HepG2 (cell line): Measurements from ENCODE around the gene ARID5B.

Source experiments
- JUN ChIP-seq: sonication (generic); formaldehyde crosslinking; IDR thresholded peaks from 2 replicates; pipeline ENCODE4 v1.4.0; 2020; ENCODE audit warnings: mild to moderate bottlenecking, missing genetic modification reagents
- KDM6A ChIP-seq: IDR thresholded peaks from 2 replicates; pipeline ENCODE4 v1.6.1; 2016; ENCODE audit warnings: low read depth
- MAZ ChIP-seq, 2 experiments: sonication (generic) in 1 of 2; formaldehyde crosslinking in 1 of 2; IDR thresholded peaks; 2 replicates each; pipeline versions ENCODE4 v1.5.0 to v1.6.1; 2012 to 2020; ENCODE audit warnings: low read depth in 2 of 2, mild to moderate bottlenecking in 2 of 2, borderline replicate concordance in 1 of 2, improper control_type of control experiment in 1 of 2, low read length in 1 of 2, missing genetic modification reagents in 1 of 2, moderate library complexity in 1 of 2
- NFAT5 ChIP-seq: sonication (generic); formaldehyde crosslinking; IDR thresholded peaks from 2 replicates; pipeline ENCODE4 v1.4.0; 2020; ENCODE audit warnings: missing genetic modification reagents
- POLR2A ChIP-seq, 2 experiments: IDR thresholded peaks; 2 replicates each; pipeline ENCODE4 v1.6.1; 2011; ENCODE audit warnings: low read depth in 2 of 2, low read length in 2 of 2, mild to moderate bottlenecking in 1 of 2, moderate library complexity in 1 of 2; ENCODE audit not compliant: insufficient read depth in 1 of 2
- SMAD1 ChIP-seq: sonication (generic); formaldehyde crosslinking; IDR thresholded peaks from 2 replicates; pipeline ENCODE4 v1.4.0; 2020; ENCODE audit warnings: missing genetic modification reagents, low read depth, mild to moderate bottlenecking, borderline replicate concordance
- SNRNP70 ChIP-seq: fragments of 200-400 bp; formaldehyde crosslinking; IDR thresholded peaks from 2 replicates; pipeline ENCODE4 v1.6.1; 2017; ENCODE audit warnings: mild to moderate bottlenecking, low read depth, low read length, moderate library complexity
- ZNF12 ChIP-seq: sonication (generic); formaldehyde crosslinking; IDR thresholded peaks from 2 replicates; pipeline ENCODE4 v1.5.0; 2020; ENCODE audit warnings: missing genetic modification reagents
- ZNF382 ChIP-seq: sonication (generic); formaldehyde crosslinking; IDR thresholded peaks from 2 replicates; pipeline ENCODE4 v1.5.0; 2020; ENCODE audit warnings: missing genetic modification reagents, mild to moderate bottlenecking, borderline replicate concordance
- ZNF749 ChIP-seq: sonication (generic); formaldehyde crosslinking; IDR thresholded peaks from 2 replicates; pipeline ENCODE4 v1.8.0; 2022; ENCODE audit warnings: mild to moderate bottlenecking, missing genetic modification reagents, moderate library complexity, borderline replicate concordance
- TF ChIP-seq, protein P1 (sequence below): sonication (generic); formaldehyde crosslinking; IDR thresholded peaks from 2 replicates; pipeline ENCODE4 v1.4.0; 2020; ENCODE audit warnings: missing genetic modification reagents, borderline replicate concordance
- TF ChIP-seq, protein P2 (sequence below): IDR thresholded peaks from 2 replicates; pipeline ENCODE4 v1.6.1; 2016; ENCODE audit warnings: missing compliant biosample characterization, missing genetic modification reagents, borderline replicate concordance
- TF ChIP-seq, protein P3 (sequence below): sonication (generic); formaldehyde crosslinking; IDR thresholded peaks from 2 replicates; pipeline ENCODE4 v1.4.0; 2020; ENCODE audit warnings: missing genetic modification reagents
- TF ChIP-seq, protein P4 (sequence below): sonication (generic); formaldehyde crosslinking; IDR thresholded peaks from 2 replicates; pipeline ENCODE4 v1.4.0; 2020; ENCODE audit warnings: missing genetic modification reagents

DNA sequence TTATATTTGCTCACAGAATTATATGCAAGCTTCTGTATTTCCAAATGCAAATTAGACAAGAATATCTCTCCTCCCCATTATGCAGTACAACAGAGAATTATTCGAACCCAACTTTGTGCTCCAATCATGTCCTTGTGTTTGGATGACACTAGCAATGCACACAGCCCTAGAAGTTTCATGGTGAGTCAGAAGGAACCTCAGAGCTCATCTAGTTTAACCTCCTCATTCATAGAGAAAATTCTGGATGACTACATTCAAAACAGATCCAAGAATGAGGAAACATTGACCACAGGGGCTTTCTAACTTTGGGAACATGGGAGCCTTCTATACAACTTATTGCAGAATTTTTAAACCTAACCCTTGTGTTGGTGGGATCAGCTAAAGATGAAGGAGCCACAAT lies 12.8 kb upstream of the ARID5B start:
- no peak for TF ChIP-seq SMAD1 (CRISPR knock-in tag)
- TF ChIP-seq, protein P1, sequence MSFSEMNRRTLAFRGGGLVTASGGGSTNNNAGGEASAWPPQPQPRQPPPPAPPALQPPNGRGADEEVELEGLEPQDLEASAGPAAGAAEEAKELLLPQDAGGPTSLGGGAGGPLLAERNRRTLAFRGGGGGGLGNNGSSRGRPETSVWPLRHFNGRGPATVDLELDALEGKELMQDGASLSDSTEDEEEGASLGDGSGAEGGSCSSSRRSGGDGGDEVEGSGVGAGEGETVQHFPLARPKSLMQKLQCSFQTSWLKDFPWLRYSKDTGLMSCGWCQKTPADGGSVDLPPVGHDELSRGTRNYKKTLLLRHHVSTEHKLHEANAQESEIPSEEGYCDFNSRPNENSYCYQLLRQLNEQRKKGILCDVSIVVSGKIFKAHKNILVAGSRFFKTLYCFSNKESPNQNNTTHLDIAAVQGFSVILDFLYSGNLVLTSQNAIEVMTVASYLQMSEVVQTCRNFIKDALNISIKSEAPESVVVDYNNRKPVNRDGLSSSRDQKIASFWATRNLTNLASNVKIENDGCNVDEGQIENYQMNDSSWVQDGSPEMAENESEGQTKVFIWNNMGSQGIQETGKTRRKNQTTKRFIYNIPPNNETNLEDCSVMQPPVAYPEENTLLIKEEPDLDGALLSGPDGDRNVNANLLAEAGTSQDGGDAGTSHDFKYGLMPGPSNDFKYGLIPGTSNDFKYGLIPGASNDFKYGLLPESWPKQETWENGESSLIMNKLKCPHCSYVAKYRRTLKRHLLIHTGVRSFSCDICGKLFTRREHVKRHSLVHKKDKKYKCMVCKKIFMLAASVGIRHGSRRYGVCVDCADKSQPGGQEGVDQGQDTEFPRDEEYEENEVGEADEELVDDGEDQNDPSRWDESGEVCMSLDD (CRISPR knock-in tag), result no peak
- TF ChIP-seq, protein P2, sequence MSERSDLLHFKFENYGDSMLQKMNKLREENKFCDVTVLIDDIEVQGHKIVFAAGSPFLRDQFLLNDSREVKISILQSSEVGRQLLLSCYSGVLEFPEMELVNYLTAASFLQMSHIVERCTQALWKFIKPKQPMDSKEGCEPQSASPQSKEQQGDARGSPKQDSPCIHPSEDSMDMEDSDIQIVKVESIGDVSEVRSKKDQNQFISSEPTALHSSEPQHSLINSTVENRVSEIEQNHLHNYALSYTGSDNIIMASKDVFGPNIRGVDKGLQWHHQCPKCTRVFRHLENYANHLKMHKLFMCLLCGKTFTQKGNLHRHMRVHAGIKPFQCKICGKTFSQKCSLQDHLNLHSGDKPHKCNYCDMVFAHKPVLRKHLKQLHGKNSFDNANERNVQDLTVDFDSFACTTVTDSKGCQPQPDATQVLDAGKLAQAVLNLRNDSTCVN (CRISPR knock-in tag), result no peak
- TF ChIP-seq, protein P3, sequence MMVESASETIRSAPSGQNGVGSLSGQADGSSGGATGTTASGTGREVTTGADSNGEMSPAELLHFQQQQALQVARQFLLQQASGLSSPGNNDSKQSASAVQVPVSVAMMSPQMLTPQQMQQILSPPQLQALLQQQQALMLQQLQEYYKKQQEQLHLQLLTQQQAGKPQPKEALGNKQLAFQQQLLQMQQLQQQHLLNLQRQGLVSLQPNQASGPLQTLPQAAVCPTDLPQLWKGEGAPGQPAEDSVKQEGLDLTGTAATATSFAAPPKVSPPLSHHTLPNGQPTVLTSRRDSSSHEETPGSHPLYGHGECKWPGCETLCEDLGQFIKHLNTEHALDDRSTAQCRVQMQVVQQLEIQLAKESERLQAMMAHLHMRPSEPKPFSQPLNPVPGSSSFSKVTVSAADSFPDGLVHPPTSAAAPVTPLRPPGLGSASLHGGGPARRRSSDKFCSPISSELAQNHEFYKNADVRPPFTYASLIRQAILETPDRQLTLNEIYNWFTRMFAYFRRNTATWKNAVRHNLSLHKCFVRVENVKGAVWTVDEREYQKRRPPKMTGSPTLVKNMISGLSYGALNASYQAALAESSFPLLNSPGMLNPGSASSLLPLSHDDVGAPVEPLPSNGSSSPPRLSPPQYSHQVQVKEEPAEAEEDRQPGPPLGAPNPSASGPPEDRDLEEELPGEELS, result no peak
- no peak for TF ChIP-seq KDM6A (CRISPR knock-in tag)
- no peak for TF ChIP-seq ZNF382
- no peak for TF ChIP-seq ZNF749 (CRISPR knock-in tag)
- TF ChIP-seq JUN (CRISPR knock-in tag), result no peak
- TF ChIP-seq ZNF12 (CRISPR knock-in tag), result no peak
- TF ChIP-seq SNRNP70, result no peak
- TF ChIP-seq, protein P4, sequence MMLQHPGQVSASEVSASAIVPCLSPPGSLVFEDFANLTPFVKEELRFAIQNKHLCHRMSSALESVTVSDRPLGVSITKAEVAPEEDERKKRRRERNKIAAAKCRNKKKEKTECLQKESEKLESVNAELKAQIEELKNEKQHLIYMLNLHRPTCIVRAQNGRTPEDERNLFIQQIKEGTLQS, result no peak
- TF ChIP-seq NFAT5 (CRISPR knock-in tag), result no peak
- no peak for TF ChIP-seq POLR2A (IDR thresholded peaks at IDR 0.05; ENCODE audit: insufficient read depth in 1 of 2, low read depth in 2 of 2, low read length in 2 of 2)
- TF ChIP-seq MAZ (IDR thresholded peaks at IDR 0.05; ENCODE audit: borderline replicate concordance, low read depth, low read length), result no peak
- TF ChIP-seq MAZ (CRISPR knock-in tag; IDR thresholded peaks at IDR 0.05; ENCODE audit: low read depth), result no peak
